ENCODE data around the gene HMGB1.

Gene HMGB1

GRCh38 chr13:30486230-30487074 is 20.7 kb upstream of the HMGB1 start:
- DNase-seq (ENCODE audit: low read depth) = no peak
- TF ChIP-seq, protein P1, sequence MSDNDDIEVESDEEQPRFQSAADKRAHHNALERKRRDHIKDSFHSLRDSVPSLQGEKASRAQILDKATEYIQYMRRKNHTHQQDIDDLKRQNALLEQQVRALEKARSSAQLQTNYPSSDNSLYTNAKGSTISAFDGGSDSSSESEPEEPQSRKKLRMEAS (IDR thresholded peaks at IDR 0.05; ENCODE audit: low read depth, low read length) = no peak
- TF ChIP-seq POLR2A (IDR thresholded peaks at IDR 0.05; ENCODE audit: extremely low read depth, insufficient read length) = no peak
- TF ChIP-seq MYC (IDR thresholded peaks at IDR 0.05; ENCODE audit: low read depth, low read length) = no peak
- TF ChIP-seq, protein P2, sequence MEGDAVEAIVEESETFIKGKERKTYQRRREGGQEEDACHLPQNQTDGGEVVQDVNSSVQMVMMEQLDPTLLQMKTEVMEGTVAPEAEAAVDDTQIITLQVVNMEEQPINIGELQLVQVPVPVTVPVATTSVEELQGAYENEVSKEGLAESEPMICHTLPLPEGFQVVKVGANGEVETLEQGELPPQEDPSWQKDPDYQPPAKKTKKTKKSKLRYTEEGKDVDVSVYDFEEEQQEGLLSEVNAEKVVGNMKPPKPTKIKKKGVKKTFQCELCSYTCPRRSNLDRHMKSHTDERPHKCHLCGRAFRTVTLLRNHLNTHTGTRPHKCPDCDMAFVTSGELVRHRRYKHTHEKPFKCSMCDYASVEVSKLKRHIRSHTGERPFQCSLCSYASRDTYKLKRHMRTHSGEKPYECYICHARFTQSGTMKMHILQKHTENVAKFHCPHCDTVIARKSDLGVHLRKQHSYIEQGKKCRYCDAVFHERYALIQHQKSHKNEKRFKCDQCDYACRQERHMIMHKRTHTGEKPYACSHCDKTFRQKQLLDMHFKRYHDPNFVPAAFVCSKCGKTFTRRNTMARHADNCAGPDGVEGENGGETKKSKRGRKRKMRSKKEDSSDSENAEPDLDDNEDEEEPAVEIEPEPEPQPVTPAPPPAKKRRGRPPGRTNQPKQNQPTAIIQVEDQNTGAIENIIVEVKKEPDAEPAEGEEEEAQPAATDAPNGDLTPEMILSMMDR (IDR thresholded peaks at IDR 0.05; ENCODE audit: low read depth, low read length) = no peak
- H3K4me3 ChIP-seq (ENCODE audit: low read depth, low read length) = no peak overlapping the region

GRCh38 chr13:30481241-30481760 is 15.6 kb upstream of the HMGB1 start:
- no peak overlapping the region for H3K4me3 ChIP-seq (ENCODE audit: low read depth, low read length)
- no peak for DNase-seq (ENCODE audit: low read depth)
- no peak for TF ChIP-seq MYC (IDR thresholded peaks at IDR 0.05; ENCODE audit: low read depth, low read length)
- TF ChIP-seq, protein P1 (IDR thresholded peaks at IDR 0.05; ENCODE audit: low read depth, low read length) = no peak
- TF ChIP-seq, protein P2 (IDR thresholded peaks at IDR 0.05; ENCODE audit: low read depth, low read length) = no peak

- no peak for DNase-seq (ENCODE audit: low read depth)
These were observed 14.7 kb upstream of the HMGB1 start for GRCh38 chr13:30480292-30480950.

DNA sequence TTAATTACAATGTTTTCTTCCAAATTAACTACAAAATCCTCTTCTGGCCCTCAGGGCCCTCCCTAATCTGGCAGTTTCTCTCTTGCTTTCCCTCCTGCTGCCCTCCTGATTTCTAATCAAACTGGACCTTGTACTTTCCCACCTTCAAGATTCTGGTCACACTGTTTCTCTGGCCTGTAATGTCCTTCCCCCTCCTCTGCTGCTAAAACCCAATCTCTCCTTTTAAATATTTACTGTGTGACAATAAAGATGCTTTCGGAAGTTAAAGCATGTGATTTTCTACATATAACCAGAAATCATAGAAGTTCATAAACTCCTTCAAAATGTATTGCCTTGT is 14.1 kb upstream of the HMGB1 start:
- DNase-seq (ENCODE audit: low read depth) = no peak
- H3K4me3 ChIP-seq (ENCODE audit: low read depth, low read length) = no peak overlapping the region
- TF ChIP-seq POLR2A (IDR thresholded peaks at IDR 0.05; ENCODE audit: extremely low read depth, insufficient read length) (no peak), MYC (IDR thresholded peaks at IDR 0.05; ENCODE audit: low read depth, low read length) (no peak)
- TF ChIP-seq, protein P1 (IDR thresholded peaks at IDR 0.05; ENCODE audit: low read depth, low read length) = no peak
- TF ChIP-seq, protein P2 (IDR thresholded peaks at IDR 0.05; ENCODE audit: low read depth, low read length) = no peak

More at GRCh38 chr13:30480292-30480950, 14.7 kb upstream of the HMGB1 start:
- TF ChIP-seq POLR2A (IDR thresholded peaks at IDR 0.05; ENCODE audit: extremely low read depth, insufficient read length) (no peak), MYC (IDR thresholded peaks at IDR 0.05; ENCODE audit: low read depth, low read length) (no peak)
- TF ChIP-seq, protein P1 (IDR thresholded peaks at IDR 0.05; ENCODE audit: low read depth, low read length) = no peak
- TF ChIP-seq, protein P2 (IDR thresholded peaks at IDR 0.05; ENCODE audit: low read depth, low read length) = no peak
- no peak overlapping the region for H3K4me3 ChIP-seq (ENCODE audit: low read depth, low read length)

DNA sequence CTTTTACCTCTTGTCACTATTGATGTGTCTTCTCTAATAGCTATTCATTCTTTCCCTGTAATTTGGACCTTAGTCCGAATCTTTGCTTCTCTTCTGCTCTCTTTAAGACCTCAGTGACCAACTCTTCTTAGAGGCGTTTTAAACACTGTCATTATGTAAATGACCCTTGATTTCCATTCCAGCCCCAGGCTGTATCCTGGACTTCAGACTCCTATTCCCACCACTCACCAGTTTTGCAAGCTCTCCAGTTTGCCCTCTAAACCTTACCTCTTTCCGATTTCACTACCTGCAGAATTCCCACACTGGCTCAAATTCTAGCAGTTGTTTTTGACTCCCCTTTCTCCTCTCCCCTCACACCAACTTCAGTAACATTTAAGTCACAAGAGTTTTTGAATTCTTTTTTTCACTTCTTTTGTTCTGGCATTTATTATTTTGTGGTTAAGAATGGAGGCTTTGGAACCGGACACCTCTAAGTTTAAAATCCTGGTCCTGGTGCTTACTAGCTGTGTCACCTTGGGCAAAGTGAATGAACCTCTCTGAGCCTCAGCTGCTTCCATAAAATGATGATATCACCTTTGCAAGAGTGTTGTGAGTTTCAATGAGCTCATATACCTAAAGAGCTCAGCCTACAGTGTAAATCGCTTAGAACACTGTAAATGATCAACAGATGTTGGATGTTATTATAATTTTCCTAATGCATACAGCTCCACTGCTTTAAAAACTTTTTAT is 13.6 kb upstream of the HMGB1 start:
- TF ChIP-seq MYC (IDR thresholded peaks at IDR 0.05; ENCODE audit: low read depth, low read length) = no peak
- no peak for TF ChIP-seq POLR2A (IDR thresholded peaks at IDR 0.05; ENCODE audit: extremely low read depth, insufficient read length)
- TF ChIP-seq, protein P2 (IDR thresholded peaks at IDR 0.05; ENCODE audit: low read depth, low read length) = no peak
- TF ChIP-seq, protein P1 (IDR thresholded peaks at IDR 0.05; ENCODE audit: low read depth, low read length) = no peak
- no peak for DNase-seq (ENCODE audit: low read depth)
- no peak overlapping the region for H3K4me3 ChIP-seq (ENCODE audit: low read depth, low read length)
